K562 (cell line): ENCODE results near the gene RHOA. TPM values are rescaled to one million over a fixed set of nuclear protein-coding genes. Genes with fewer than 3 reads are reported as not detected.

Experiments
- ATAC-seq: fragments of 200-7000 bp; cut with Tn5 transposase; 3 replicates; pipeline ENCODE4 v1.9.1; 2020; ENCODE audit warnings: moderate library complexity
- BruUV-seq: library from RNA; stranded (reverse); fragments of 400-500 nt; replicated peaks from 2 replicates; lab custom pipeline; 2021; lab: Mats Ljungman, UMichigan
- CTCF ChIA-PET: fragments of 300-600 bp; formaldehyde crosslinking; extraction: SDS; loops from one replicate; lab custom pipeline; 2021; ENCODE audit warnings: low intra/inter-chr PET ratio; lab: Yijun Ruan, JAX
- POLR2A ChIA-PET: fragments of 300-600, 350-650 bp; sonication (Branson Sonifier 250); formaldehyde crosslinking; extraction: SDS; loops from one replicate; lab custom pipeline; 2021; ENCODE audit warnings: antibody characterized with exemption, inconsistent platforms; lab: Yijun Ruan, JAX
- DNase-seq, 4 experiments: peaks; one replicate each; pipeline versions ENCODE4 v3.0.0 to v3.0.0-alpha.2; 2011 to 2018; ENCODE audit warnings: low spot score in 3 of 4, mixed read lengths in 3 of 4; ENCODE audit errors: extremely low read depth in 1 of 4
- FAIRE-seq: peaks from 2 replicates; lab custom pipeline; 2011; peaks lifted over from hg19 to GRCh38; lab: Jason Lieb, UNC
- H2AFZ ChIP-seq: 2 replicates; pipeline ENCODE4 v1.6.0; 2011; ENCODE audit warnings: low read depth, low read length, control low read depth, inconsistent platforms
- H3K27ac ChIP-seq: fragments of 200-600 bp; 3 replicates; pipeline ENCODE4 v1.8.0; 2011; ENCODE audit warnings: low read depth, mild to moderate bottlenecking, control low read depth, inconsistent platforms, low read length, moderate library complexity, mixed read lengths; ENCODE audit errors: extremely low read depth
- H3K27me3 ChIP-seq, 2 experiments: fragments of 300-600 bp in 1 of 2; 2 replicates in 1 of 2; 3 replicates in 1 of 2; pipeline versions ENCODE4 v1.6.0 to v1.8.0; 2011; ENCODE audit warnings: inconsistent platforms in 2 of 2, low read length in 2 of 2, mild to moderate bottlenecking in 1 of 2, mixed read lengths in 1 of 2, moderate library complexity in 1 of 2; ENCODE audit not compliant: control insufficient read depth in 2 of 2, insufficient read depth in 2 of 2
- H3K36me3 ChIP-seq: fragments of 300-600 bp; 3 replicates; pipeline ENCODE4 v1.8.0; 2011; ENCODE audit warnings: mild to moderate bottlenecking, low read length, inconsistent platforms; ENCODE audit not compliant: control insufficient read depth, insufficient read depth
- H3K4me1 ChIP-seq, 2 experiments: fragments of 200-600 bp in 1 of 2; replicated peaks in 1 of 2; 2 replicates in 1 of 2; 3 replicates in 1 of 2; pipeline versions ENCODE4 v1.5.1 to v1.8.0; 2011; ENCODE audit warnings: inconsistent platforms in 2 of 2, low read length in 2 of 2, mild to moderate bottlenecking in 1 of 2, mixed read lengths in 1 of 2, moderate library complexity in 1 of 2; ENCODE audit not compliant: control insufficient read depth in 2 of 2, insufficient read depth in 2 of 2
- H3K4me2 ChIP-seq: 2 replicates; pipeline ENCODE4 v1.6.1; 2011; ENCODE audit warnings: low read length, control low read depth, inconsistent platforms, mixed read lengths; ENCODE audit not compliant: insufficient read depth
- H3K4me3 ChIP-seq: fragments of 200-600 bp; sonication (generic), shearing (Covaris generic); 2 replicates; pipeline ENCODE4 v1.5.1; 2016; ENCODE audit warnings: control low read depth, inconsistent platforms
- H3K79me2 ChIP-seq: fragments of 200-600 bp; 3 replicates; pipeline ENCODE4 v1.8.0; 2011; ENCODE audit warnings: low read length, inconsistent platforms; ENCODE audit not compliant: control insufficient read depth, insufficient read depth
- H3K9ac ChIP-seq, 2 experiments: 2 replicates each; pipeline versions ENCODE4 v1.6.0 to v1.6.1; 2011; ENCODE audit warnings: low read depth in 2 of 2, low read length in 2 of 2, control low read depth in 1 of 2, inconsistent platforms in 1 of 2, mild to moderate bottlenecking in 1 of 2, mixed read lengths in 1 of 2; ENCODE audit not compliant: insufficient read depth in 1 of 2
- H3K9me1 ChIP-seq: one replicate; pipeline ENCODE4 v1.6.0; 2011; ENCODE audit warnings: inconsistent platforms, mild to moderate bottlenecking, low read length, moderate library complexity; ENCODE audit not compliant: control insufficient read depth, insufficient read depth
- H3K9me3 ChIP-seq: replicated peaks from 2 replicates; pipeline ENCODE4 v1.5.1; 2011; ENCODE audit warnings: low read depth, low read length, inconsistent platforms; ENCODE audit not compliant: control insufficient read depth, insufficient read depth
- H4K20me1 ChIP-seq: replicated peaks from 2 replicates; pipeline ENCODE4 v1.6.1; 2011; ENCODE audit warnings: low read length, inconsistent platforms, mixed read lengths; ENCODE audit not compliant: control insufficient read depth, insufficient read depth
- CHAMP1 ChIP-seq: fragments of 450-650 bp; IDR thresholded peaks from 2 replicates; pipeline ENCODE4 v1.6.1; 2016; ENCODE audit warnings: mild to moderate bottlenecking
- CREM ChIP-seq: IDR thresholded peaks from 2 replicates; pipeline ENCODE4 v1.6.1; 2014; ENCODE audit warnings: antibody characterized with exemption, low read depth
- HLTF ChIP-seq: fragments of 450-650 bp; IDR thresholded peaks from 2 replicates; pipeline ENCODE4 v1.6.1; 2016
- HOXB6 ChIP-seq: fragments of 250-450 bp; sonication (Bioruptor Pico); IDR thresholded peaks from 2 replicates; pipeline ENCODE4 v1.5.1; 2022; ENCODE audit warnings: mild to moderate bottlenecking, borderline replicate concordance
- ZNF444 ChIP-seq: fragments of 250-450 bp; sonication (Bioruptor Pico); IDR thresholded peaks from 2 replicates; pipeline ENCODE4 v1.4.0; 2020; ENCODE audit warnings: mild to moderate bottlenecking, moderate library complexity
- ZNF445 ChIP-seq: fragments of 250-450 bp; sonication (Bioruptor Pico); IDR thresholded peaks from 2 replicates; pipeline ENCODE4 v1.4.0; 2020; ENCODE audit warnings: low read depth, mild to moderate bottlenecking, moderate library complexity
- WGBS: fragments of 100-300 bp; shearing (Covaris generic); methylation state at CpG from one replicate; pipeline ENCODE4 v1.1.6; 2016; ENCODE audit warnings: low coverage, mixed read lengths; ENCODE audit not compliant: insufficient coverage; ENCODE audit errors: missing lambda C conversion rate; 5-methylcytosine and 5-hydroxymethylcytosine counted together
- in situ Hi-C: fragments of 300-500 bp; cut with MboI; formaldehyde crosslinking; loops from 4 replicates; pipeline ENCODE4 v1.15.0; 2018; ENCODE audit warnings: inconsistent platforms, mixed read lengths
- intact Hi-C: fragments of 100-400 bp; cut with micrococcal nuclease; formaldehyde crosslinking; loops from 2 replicates; pipeline ENCODE4 v1.14.2; 2022
- polyA plus RNA-seq, 8 experiments: library from polyadenylated mRNA; depleted of rRNA in 4 of 8; stranded (reverse) in 5 of 8; unstranded in 3 of 8; fragments of >200 nt; fragmentation: Nextera tagmentation in 2 of 8; fragmentation: Illumina TruSeq in 1 of 8; extraction: Ambion mirVana in 2 of 8; extraction: Trizol in 1 of 8; gene quantifications; 2 replicates each; pipeline versions ENCODE4 v1.2.1 to v1.2.3, GENCODE V29; 2011 to 2014; ENCODE audit warnings: inconsistent platforms in 1 of 8, missing spikeins in 1 of 8
- total RNA-seq, 7 experiments: library from RNA; depleted of rRNA in 6 of 7; stranded (reverse); fragments of >200 nt in 6 of 7; fragmentation: Illumina TruSeq in 2 of 7; extraction: Trizol in 2 of 7; gene quantifications; 2 replicates each; pipeline versions ENCODE4 v1.2.1 to v1.2.3, GENCODE V29; 2011 to 2021; ENCODE audit warnings: low replicate concordance in 1 of 7
- TF ChIP-seq, protein P1 (sequence below), 2 experiments: fragments of 450-650 bp; conservative IDR thresholded peaks; 2 replicates each; pipeline ENCODE4 v1.6.1; 2017; ENCODE audit warnings: mild to moderate bottlenecking in 2 of 2, moderate library complexity in 2 of 2
- TF ChIP-seq, protein P2 (sequence below): IDR thresholded peaks from 2 replicates; pipeline ENCODE4 v1.6.1; 2016; ENCODE audit warnings: missing genetic modification characterization, missing compliant biosample characterization

Gene RHOA
- total and polyA plus RNA-seq, 9 of the 15 experiments (the other 6 are each of a cell fraction or from before 2014, with no cell fraction given): 136 to 540 (median 236) TPM

DNA sequence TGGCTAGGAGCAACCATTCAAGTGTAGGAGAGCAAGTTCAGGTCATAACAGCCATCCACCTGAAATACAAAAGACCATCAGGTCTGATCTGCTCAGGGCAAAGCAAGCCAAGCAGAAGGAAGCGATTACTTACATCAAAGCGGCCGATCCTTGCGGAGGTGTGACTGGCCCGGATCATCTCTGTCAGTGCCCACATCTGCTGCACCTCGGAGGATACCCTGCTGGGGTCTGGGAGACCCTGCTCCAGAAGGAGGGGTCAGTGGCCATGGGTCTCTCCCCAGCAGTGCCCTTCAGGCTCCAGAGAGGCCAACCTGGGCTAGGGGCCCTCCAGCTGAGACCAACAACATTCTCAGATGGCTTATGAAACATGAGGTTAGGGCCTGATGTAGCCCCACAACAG, 13.0 kb upstream of the RHOA start:
- intact Hi-C loops: loop anchor here (5.0 kb wide), 1 partner anchor 83 kb away; the partner anchor contains the start of gene USP4
- POLR2A ChIA-PET: interaction anchor here (0.7 kb wide), 1 partner anchor 15 kb away, joined by 3 read pairs; no protein-coding TSS in a partner anchor
- CTCF ChIA-PET: no interaction called here

More for the DNA sequence above, 13.0 kb upstream of the RHOA start:
- Histone ChIP-seq H3K4me2 (no peak overlapping the region), H2AFZ (no peak overlapping the region), H3K4me1 (peaks cover 2 to 27% of the 10 kb centered on the region in 2 experiments; a peak in 3 of 5 replicates), H4K20me1 (no peaks in the 10 kb centered on the region), H3K9me3 (no peaks in the 10 kb centered on the region), H3K27ac (no peak overlapping the region), H3K27me3 (no peaks in the 10 kb centered on the region), H3K79me2 (no peaks in the 10 kb centered on the region), H3K36me3 (no peaks in the 10 kb centered on the region), H3K9me1 (no peaks in the 10 kb centered on the region), H3K4me3 (no peak overlapping the region), H3K9ac (peak overlapping the region in 1 of 2 experiments; percentile 17; a peak in 1 of 4 replicates)
- WGBS: 90% methylated on average over 6 of the region's 6 CpGs
- ATAC-seq: no peak
- FAIRE-seq: no peak
- TF ChIP-seq HLTF: no peak
- no peak for TF ChIP-seq HOXB6
- TF ChIP-seq ZNF445: no peak
- TF ChIP-seq, protein P1, sequence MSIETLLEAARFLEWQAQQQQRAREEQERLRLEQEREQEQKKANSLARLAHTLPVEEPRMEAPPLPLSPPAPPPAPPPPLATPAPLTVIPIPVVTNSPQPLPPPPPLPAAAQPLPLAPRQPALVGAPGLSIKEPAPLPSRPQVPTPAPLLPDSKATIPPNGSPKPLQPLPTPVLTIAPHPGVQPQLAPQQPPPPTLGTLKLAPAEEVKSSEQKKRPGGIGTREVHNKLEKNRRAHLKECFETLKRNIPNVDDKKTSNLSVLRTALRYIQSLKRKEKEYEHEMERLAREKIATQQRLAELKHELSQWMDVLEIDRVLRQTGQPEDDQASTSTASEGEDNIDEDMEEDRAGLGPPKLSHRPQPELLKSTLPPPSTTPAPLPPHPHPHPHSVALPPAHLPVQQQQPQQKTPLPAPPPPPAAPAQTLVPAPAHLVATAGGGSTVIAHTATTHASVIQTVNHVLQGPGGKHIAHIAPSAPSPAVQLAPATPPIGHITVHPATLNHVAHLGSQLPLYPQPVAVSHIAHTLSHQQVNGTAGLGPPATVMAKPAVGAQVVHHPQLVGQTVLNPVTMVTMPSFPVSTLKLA (conservative IDR thresholded peaks at IDR 0.05): no peak
- TF ChIP-seq CHAMP1: no peak
- TF ChIP-seq, protein P2, sequence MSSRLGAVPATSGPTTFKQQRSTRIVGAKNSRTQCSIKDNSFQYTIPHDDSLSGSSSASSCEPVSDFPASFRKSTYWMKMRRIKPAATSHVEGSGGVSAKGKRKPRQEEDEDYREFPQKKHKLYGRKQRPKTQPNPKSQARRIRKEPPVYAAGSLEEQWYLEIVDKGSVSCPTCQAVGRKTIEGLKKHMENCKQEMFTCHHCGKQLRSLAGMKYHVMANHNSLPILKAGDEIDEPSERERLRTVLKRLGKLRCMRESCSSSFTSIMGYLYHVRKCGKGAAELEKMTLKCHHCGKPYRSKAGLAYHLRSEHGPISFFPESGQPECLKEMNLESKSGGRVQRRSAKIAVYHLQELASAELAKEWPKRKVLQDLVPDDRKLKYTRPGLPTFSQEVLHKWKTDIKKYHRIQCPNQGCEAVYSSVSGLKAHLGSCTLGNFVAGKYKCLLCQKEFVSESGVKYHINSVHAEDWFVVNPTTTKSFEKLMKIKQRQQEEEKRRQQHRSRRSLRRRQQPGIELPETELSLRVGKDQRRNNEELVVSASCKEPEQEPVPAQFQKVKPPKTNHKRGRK (tag): no peak
- TF ChIP-seq ZNF444: no peak
- no peak for TF ChIP-seq CREM
- no peak for DNase-seq
- in situ Hi-C loops: loop anchor here (25.0 kb wide), 1 partner anchor 263 kb away; the partner anchor contains the start of genes CCDC71 and KLHDC8B
- no TSS peak for BruUV-seq
